HL-60 (cell line): ENCODE measurements around the gene LRRC53.

Experiments used
- DNase-seq, 2 experiments: peaks; one replicate each; pipeline ENCODE4 v3.0.0-alpha.2; 2010 to 2020; ENCODE audit warnings: low read depth in 1 of 2, low spot score in 1 of 2
- H3K27ac ChIP-seq: fragments of 250-450 bp; sonication (Bioruptor Pico); replicated peaks from 2 replicates; pipeline ENCODE4 v1.5.1; 2020; ENCODE audit warnings: mild to moderate bottlenecking, moderate library complexity
- H3K27me3 ChIP-seq: fragments of 250-450 bp; sonication (Bioruptor Pico); 2 replicates; pipeline ENCODE4 v1.5.1; 2021; ENCODE audit warnings: mild to moderate bottlenecking, moderate library complexity; ENCODE audit not compliant: insufficient read depth, poor library complexity, severe bottlenecking
- H3K4me3 ChIP-seq: replicated peaks from 2 replicates; pipeline ENCODE4 v1.5.1; 2011; ENCODE audit warnings: mild to moderate bottlenecking, control low read depth, low read length; ENCODE audit not compliant: insufficient read depth
- GABPA ChIP-seq: IDR thresholded peaks from 2 replicates; pipeline ENCODE4 v1.6.1; 2012; ENCODE audit warnings: low read depth
- POLR2AphosphoS5 ChIP-seq: IDR thresholded peaks from 2 replicates; pipeline ENCODE4 v1.6.1; 2012; ENCODE audit warnings: low read depth
- SPI1 ChIP-seq: IDR thresholded peaks from 2 replicates; pipeline ENCODE4 v1.6.1; 2012; ENCODE audit warnings: low read depth, mild to moderate bottlenecking, borderline replicate concordance
- long read RNA-seq: library from polyadenylated mRNA; unstranded; transcript quantifications from one replicate; pipeline ENCODE4 v2.0.0, GENCODE V29; 2020
- TF ChIP-seq, protein P1 (sequence below): IDR thresholded peaks from 2 replicates; pipeline ENCODE4 v1.6.1; 2012; ENCODE audit warnings: low read depth; ENCODE audit not compliant: insufficient replicate concordance
- TF ChIP-seq, protein P2 (sequence below): IDR thresholded peaks from one replicate; pipeline ENCODE4 v1.5.1; 2011; ENCODE audit warnings: low read length, control low read depth, inconsistent platforms; ENCODE audit not compliant: insufficient read depth

Gene LRRC53, protein sequence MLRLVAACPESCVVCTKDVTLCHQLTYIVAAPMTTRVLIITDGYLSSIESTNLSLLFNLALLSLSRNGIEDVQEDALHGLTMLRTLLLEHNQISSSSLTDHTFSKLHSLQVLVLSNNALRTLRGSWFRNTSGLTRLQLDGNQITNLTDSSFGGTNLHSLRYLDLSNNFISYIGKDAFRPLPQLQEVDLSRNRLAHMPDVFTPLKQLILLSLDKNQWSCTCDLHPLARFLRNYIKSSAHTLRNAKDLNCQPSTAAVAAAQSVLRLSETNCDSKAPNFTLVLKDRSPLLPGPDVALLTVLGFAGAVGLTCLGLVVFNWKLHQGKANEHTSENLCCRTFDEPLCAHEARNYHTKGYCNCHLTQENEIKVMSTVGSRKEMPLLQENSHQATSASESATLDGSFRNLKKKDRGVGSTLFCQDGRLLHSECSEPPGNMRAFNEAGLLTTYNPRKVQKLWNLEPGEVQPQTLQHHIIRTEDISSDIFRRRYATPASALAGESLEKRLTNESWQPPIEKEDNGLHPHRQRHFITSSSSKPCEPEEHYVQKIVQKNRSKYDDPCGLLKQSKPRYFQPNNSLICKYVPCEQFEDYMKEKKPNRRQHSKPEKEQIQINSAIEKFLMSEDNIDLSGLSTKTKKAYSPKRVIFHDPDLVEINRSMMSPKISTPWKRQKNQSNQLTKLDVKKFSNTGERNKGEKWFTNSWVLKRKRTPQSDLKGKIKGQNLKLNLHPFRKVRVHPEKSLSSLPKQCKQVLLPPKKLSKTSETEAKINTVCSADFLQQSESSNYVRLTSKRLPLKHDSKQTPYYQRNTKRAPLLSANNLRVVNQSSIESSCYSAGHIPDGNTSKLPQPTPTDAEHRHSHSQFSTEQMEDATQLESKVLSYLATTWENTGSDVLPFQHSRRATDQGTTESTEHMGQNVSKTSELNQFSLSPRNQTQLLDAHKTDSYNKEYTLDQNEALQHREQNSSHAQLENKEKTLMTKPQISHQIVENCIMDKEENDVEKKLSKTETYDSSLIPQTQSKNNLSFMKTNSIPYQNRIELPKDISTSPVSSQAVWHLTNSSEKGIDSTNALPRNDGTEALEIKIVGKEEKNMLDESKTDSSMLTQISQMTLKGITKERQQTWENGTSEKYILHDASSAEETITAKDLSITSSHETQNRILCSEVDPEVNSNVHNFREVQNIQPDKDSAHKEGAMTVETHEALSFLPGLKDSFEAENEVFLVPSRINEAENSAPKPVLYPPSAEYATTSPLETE
- long read RNA-seq: 0 reads

DNA sequence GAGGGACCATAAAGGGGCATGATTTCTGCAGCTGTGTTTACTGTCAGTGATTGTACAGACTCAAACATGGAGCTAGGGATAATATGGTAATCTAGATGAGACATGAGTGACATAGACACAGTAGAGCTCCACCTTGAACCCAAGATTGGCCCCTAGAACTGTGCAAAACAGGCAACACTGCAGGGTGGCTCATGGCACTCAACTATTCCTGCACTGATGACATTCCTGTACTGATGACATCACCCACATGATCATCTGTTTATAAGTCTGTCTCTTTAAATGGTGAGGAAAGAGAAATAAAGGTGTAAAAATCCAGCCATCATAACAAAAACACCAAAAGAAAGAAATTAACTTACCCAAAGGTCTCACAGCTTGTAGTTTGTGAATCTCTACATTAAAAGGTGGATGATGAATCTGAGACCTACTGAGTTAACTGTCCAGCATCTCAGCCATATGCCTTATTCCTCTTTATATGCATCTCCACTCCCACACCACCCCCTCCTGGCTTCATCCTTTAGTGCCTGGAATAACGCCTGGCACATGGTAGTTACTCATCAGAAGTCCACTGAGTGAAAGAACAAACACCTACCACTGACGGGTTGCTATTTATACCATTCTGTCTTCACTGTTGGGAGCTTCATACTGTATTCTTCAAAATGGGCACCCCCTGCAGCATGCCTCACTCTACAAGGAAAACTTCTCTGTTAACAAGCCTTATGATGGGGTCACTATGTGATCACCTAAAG is at the start of gene LRRC53:
TSS of gene LRRC53 (minus strand) at position 442 of the 746 bp plus-strand sequence. CDS start 29,262 bp downstream, outside the sequence.
- no peak for DNase-seq
- TF ChIP-seq SPI1 (no peak), POLR2AphosphoS5 (no peak), GABPA (no peak)
- Histone ChIP-seq H3K27ac (no peak within 1 kb of the TSS), H3K4me3 (no peak within 1 kb of the TSS), H3K27me3 (no peaks in the 10 kb centered on the region)

DNA sequence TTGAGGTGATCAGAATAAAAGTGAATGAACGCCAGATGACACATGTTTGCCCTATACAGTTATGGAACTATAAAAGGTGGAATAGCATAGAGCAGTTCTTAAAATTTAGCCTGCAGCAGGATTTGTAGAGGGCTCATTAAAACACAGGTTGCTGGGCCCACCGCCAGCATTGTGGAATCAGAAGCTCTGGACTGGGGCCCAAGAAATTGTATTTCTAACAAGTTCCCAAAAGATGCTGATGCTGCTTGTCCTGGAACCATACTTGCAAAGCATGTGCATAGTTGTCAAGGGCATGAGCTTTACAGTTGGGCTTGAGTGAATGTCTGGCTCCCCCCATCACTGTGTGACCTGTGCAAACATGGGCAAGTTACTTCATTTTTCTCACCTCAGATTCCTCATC is 37.5 kb upstream of the LRRC53 start:
- DNase-seq: no peak
- no peak overlapping the region for H3K27ac ChIP-seq
- no peaks in the 10 kb centered on the region for H3K27me3 ChIP-seq
- H3K4me3 ChIP-seq: no peak overlapping the region
- TF ChIP-seq POLR2AphosphoS5: no peak
- TF ChIP-seq GABPA: no peak
- TF ChIP-seq, protein P1, sequence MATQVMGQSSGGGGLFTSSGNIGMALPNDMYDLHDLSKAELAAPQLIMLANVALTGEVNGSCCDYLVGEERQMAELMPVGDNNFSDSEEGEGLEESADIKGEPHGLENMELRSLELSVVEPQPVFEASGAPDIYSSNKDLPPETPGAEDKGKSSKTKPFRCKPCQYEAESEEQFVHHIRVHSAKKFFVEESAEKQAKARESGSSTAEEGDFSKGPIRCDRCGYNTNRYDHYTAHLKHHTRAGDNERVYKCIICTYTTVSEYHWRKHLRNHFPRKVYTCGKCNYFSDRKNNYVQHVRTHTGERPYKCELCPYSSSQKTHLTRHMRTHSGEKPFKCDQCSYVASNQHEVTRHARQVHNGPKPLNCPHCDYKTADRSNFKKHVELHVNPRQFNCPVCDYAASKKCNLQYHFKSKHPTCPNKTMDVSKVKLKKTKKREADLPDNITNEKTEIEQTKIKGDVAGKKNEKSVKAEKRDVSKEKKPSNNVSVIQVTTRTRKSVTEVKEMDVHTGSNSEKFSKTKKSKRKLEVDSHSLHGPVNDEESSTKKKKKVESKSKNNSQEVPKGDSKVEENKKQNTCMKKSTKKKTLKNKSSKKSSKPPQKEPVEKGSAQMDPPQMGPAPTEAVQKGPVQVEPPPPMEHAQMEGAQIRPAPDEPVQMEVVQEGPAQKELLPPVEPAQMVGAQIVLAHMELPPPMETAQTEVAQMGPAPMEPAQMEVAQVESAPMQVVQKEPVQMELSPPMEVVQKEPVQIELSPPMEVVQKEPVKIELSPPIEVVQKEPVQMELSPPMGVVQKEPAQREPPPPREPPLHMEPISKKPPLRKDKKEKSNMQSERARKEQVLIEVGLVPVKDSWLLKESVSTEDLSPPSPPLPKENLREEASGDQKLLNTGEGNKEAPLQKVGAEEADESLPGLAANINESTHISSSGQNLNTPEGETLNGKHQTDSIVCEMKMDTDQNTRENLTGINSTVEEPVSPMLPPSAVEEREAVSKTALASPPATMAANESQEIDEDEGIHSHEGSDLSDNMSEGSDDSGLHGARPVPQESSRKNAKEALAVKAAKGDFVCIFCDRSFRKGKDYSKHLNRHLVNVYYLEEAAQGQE: no peak
- TF ChIP-seq SPI1: no peak

DNA sequence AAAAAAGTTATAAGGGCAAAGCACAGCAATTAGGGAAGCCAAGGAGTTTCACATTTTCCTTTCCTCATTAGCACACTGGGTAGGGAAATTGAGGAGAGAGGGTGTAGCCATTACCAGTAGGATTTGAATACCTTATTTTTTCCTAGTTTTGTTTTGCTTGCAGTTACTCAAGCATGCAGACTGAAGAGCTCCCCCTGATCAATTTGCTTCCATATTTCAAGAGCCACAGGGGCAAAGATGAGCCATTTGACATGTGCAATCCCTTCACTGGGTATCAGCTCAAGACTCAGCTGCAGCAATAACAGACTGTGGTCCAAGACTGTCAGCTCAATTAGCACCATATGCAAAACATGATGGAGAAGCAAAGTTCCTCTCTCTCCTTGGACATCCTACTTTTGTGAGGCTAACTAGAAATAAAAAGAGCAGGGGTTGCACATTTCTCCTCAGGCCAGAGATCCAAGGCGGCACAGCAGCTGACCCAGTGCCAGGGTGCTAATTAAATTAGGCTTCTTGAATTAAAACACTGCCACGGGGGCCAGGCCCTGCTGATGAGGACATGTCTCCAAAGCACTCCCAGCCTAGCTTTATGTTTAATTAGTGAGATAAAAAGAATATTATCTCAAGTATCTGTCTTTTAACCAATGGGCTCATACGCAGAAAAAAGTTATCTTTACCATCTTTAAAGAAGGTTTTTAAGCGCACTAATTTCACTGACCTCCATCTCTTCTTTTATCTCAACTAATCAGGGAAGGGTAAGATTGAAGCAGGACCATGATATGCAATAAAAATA is 36.7 kb upstream of the LRRC53 start:
- no peaks in the 10 kb centered on the region for H3K27me3 ChIP-seq
- no peak overlapping the region for H3K27ac ChIP-seq
- no peak overlapping the region for H3K4me3 ChIP-seq
- TF ChIP-seq SPI1 (no peak), POLR2AphosphoS5 (no peak), GABPA (no peak)
- TF ChIP-seq, protein P2, sequence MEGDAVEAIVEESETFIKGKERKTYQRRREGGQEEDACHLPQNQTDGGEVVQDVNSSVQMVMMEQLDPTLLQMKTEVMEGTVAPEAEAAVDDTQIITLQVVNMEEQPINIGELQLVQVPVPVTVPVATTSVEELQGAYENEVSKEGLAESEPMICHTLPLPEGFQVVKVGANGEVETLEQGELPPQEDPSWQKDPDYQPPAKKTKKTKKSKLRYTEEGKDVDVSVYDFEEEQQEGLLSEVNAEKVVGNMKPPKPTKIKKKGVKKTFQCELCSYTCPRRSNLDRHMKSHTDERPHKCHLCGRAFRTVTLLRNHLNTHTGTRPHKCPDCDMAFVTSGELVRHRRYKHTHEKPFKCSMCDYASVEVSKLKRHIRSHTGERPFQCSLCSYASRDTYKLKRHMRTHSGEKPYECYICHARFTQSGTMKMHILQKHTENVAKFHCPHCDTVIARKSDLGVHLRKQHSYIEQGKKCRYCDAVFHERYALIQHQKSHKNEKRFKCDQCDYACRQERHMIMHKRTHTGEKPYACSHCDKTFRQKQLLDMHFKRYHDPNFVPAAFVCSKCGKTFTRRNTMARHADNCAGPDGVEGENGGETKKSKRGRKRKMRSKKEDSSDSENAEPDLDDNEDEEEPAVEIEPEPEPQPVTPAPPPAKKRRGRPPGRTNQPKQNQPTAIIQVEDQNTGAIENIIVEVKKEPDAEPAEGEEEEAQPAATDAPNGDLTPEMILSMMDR: no peak
- TF ChIP-seq, protein P1: no peak
- no peak for DNase-seq
